Activated CD4-positive, alpha-beta T cell treated with anti-CD3 and anti-CD28 coated beads for 36 hours (primary cell): Measurements from ENCODE around the gene STAT3. TPM values are rescaled to one million over a fixed set of nuclear protein-coding genes. Genes with fewer than 3 reads are reported as not detected.
"Not testable (repeated sequence)": the region's sequence is repeated elsewhere in the genome, so short reads cannot be mapped to it uniquely, and the experiment has no call there.

Source experiments
- ATAC-seq: fragments of 200-7000 bp; cut with Tn5 transposase; one replicate; pipeline ENCODE4 v1.10.0; 2021; ENCODE audit warnings: mild to moderate bottlenecking, moderate library complexity
- CTCF ChIA-PET: fragments of 350-600 bp; sonication (Branson Sonifier 250); formaldehyde crosslinking; loops from one replicate; lab custom pipeline; 2021; ENCODE audit warnings: antibody characterized with exemption; lab: Charles Lee
- POLR2A ChIA-PET: fragments of 350-600 bp; sonication (Branson Sonifier 250); formaldehyde crosslinking; loops from one replicate; lab custom pipeline; 2021; ENCODE audit warnings: antibody characterized with exemption, inconsistent platforms; lab: Charles Lee
- DNase-seq: peaks from one replicate; pipeline ENCODE4 v3.0.0-alpha.2; 2020
- H3K27ac Mint-ChIP-seq: one replicate; pipeline ENCODE4 v1.8.0; 2021; ENCODE audit warnings: mixed read lengths
- H3K27me3 Mint-ChIP-seq: one replicate; pipeline ENCODE4 v1.8.0; 2021; ENCODE audit warnings: mixed read lengths
- H3K36me3 Mint-ChIP-seq: one replicate; pipeline ENCODE4 v1.8.0; 2021; ENCODE audit warnings: low read depth, mixed read lengths
- H3K4me1 Mint-ChIP-seq: one replicate; pipeline ENCODE4 v1.8.0; 2021; ENCODE audit warnings: mixed read lengths
- H3K4me3 Mint-ChIP-seq: one replicate; pipeline ENCODE4 v1.8.0; 2021; ENCODE audit warnings: mild to moderate bottlenecking, moderate library complexity, mixed read lengths
- H3K9me3 Mint-ChIP-seq: one replicate; pipeline ENCODE4 v1.8.0; 2021; ENCODE audit warnings: low read depth, mixed read lengths
- intact Hi-C, 2 experiments: fragments of 100-400 bp; cut with DNase I in 1 of 2; cut with micrococcal nuclease in 1 of 2; formaldehyde crosslinking; loops; one replicate each; pipeline versions ENCODE4 v1.14.2 to v1.15.1; 2022 to 2024; cut with DNase I, micrococcal nuclease
- total RNA-seq, 2 experiments: library from RNA; stranded (reverse); gene quantifications; one replicate each; pipeline ENCODE4 v1.2.3, GENCODE V29; 2021

The STAT3 gene
- total RNA-seq, 2 experiments from 2014 or later: 332 to 345 TPM

GRCh38 chr17:42266918-42267766, 121.1 kb downstream of the STAT3 start:
- Mint-ChIP-seq H3K9me3 (peaks cover 2% of the 10 kb centered on the region), H3K27me3 (no peaks in the 10 kb centered on the region), H3K4me1 (peaks cover 61% of the 10 kb centered on the region), H3K4me3 (peak overlapping the region; percentile 47), H3K36me3 (peaks cover 31% of the 10 kb centered on the region), H3K27ac (peak overlapping the region; percentile 98)
- CTCF ChIA-PET: interaction anchor here (1.0 to 7.0 kb wide), 3 partner anchors 8 to 15 kb away, joined by 3 to 84 read pairs (median 4); partner anchors contain the start of gene STAT5B
- DNase-seq (peak; percentile 70), ATAC-seq (peak; percentile 77)
- POLR2A ChIA-PET: interaction anchor here (0.5 to 4.4 kb wide), 8 partner anchors 8 to 122 kb away, joined by 3 to 53 read pairs (median 5); no protein-coding TSS in a partner anchor
- intact Hi-C loops: loop anchor here (1.0 to 5.0 kb wide), 4 partner anchors 17 to 410 kb away; partner anchors contain the start of genes DNAJC7 (in 1 of the 2), PLEKHH3 (in 1 of the 2) and STAT3 (in 1 of the 2)

GRCh38 chr17:42266462-42266861, 121.8 kb downstream of the STAT3 start:
- Mint-ChIP-seq H3K4me3 (peak overlapping the region; percentile 47), H3K9me3 (peaks cover 2% of the 10 kb centered on the region), H3K27me3 (no peaks in the 10 kb centered on the region), H3K36me3 (peaks cover 31% of the 10 kb centered on the region), H3K27ac (peak overlapping the region; percentile 98), H3K4me1 (peaks cover 54% of the 10 kb centered on the region)
- DNase-seq (no peak), ATAC-seq (no peak)
- CTCF ChIA-PET: interaction anchor here (0.9 to 7.0 kb wide), 3 partner anchors 9 to 43 kb away, joined by 3 to 84 read pairs (median 4); partner anchors contain the start of gene STAT5B
- intact Hi-C loops: loop anchor here (5.0 kb wide), 3 partner anchors 121 to 411 kb away; partner anchors contain the start of genes DNAJC7 (in 1 of the 2), PLEKHH3 (in 1 of the 2) and STAT3 (in 1 of the 2)
- POLR2A ChIA-PET: interaction anchor here (1.0 to 4.4 kb wide), 6 partner anchors 9 to 122 kb away, joined by 3 to 53 read pairs (median 5); no protein-coding TSS in a partner anchor

GRCh38 chr17:42264366-42264765, 123.9 kb downstream of the STAT3 start:
- H3K4me3 Mint-ChIP-seq, DNase-seq, ATAC-seq, H3K27ac Mint-ChIP-seq, POLR2A ChIA-PET, H3K27me3 Mint-ChIP-seq, H3K9me3 Mint-ChIP-seq, intact Hi-C loops: not testable (repeated sequence)
- H3K4me1 Mint-ChIP-seq: peaks cover 46% of the 10 kb centered on the region
- peaks cover 23% of the 10 kb centered on the region for H3K36me3 Mint-ChIP-seq
- CTCF ChIA-PET: interaction anchor here (0.7 kb wide), 1 partner anchor 176 kb away, joined by 3 read pairs; no protein-coding TSS in a partner anchor

Other genes starting within 250 kb of the STAT3 start
- 10 to 100 TPM; 32.0 to 47.3 TPM for gene RAB5C, start 233.5 kb downstream of the STAT3 start, total RNA-seq
- under 1 TPM; 0.43 to 0.53 TPM for gene KCNH4, start 207.3 kb downstream of the STAT3 start, total RNA-seq
- gene HCRT, start 203.0 kb downstream of the STAT3 start, total RNA-seq: not detected
- 10 to 100 TPM; 11.3 to 15.5 TPM for gene GHDC, start 193.9 kb downstream of the STAT3 start, total RNA-seq
- gene STAT5B, start 112.1 kb downstream of the STAT3 start, total RNA-seq: 100 to 1,000 TPM; 162 to 203 TPM
- 100 to 1,000 TPM; 178 to 203 TPM for gene STAT5A, start 99.9 kb downstream of the STAT3 start, total RNA-seq
- 1 to 10 TPM; 4.2 to 4.4 TPM for gene CAVIN1, start 34.8 kb upstream of the STAT3 start, total RNA-seq
- gene ATP6V0A1, start 70.4 kb upstream of the STAT3 start, total RNA-seq: 10 to 100 TPM; 13.3 to 15.9 TPM
- 10 to 100 TPM in 1 of 2 experiments, 1 to 10 TPM in 1; 9.7 to 12.5 TPM for gene NAGLU, start 147.8 kb upstream of the STAT3 start, total RNA-seq
- under 1 TPM; 0.35 to 0.41 TPM for gene HSD17B1, start 164.5 kb upstream of the STAT3 start, total RNA-seq
- gene COASY, start 173.7 kb upstream of the STAT3 start, total RNA-seq: 100 to 1,000 TPM in 1 of 2 experiments, 10 to 100 TPM in 1; 83.3 to 105 TPM
- 10 to 100 TPM; 38.7 to 40.7 TPM for gene MLX, start 178.7 kb upstream of the STAT3 start, total RNA-seq
- gene PSMC3IP, start 189.3 kb upstream of the STAT3 start, total RNA-seq: 10 to 100 TPM; 27.0 to 28.9 TPM
- gene RETREG3, start 220.9 kb upstream of the STAT3 start, total RNA-seq: 10 to 100 TPM; 28.3 to 30.9 TPM
- gene TUBG1, start 221.2 kb upstream of the STAT3 start, total RNA-seq: 100 to 1,000 TPM in 1 of 2 experiments, 10 to 100 TPM in 1; 76.1 to 102 TPM